Immature natural killer cell (primary cell): ENCODE results near the gene PDPK1. TPM values are rescaled to one million over a fixed set of nuclear protein-coding genes. Genes with fewer than 3 reads are reported as not detected.
A peak's percentile ranks its signal among the peaks of the same experiment; 100 is the strongest.
"Not testable (repeated sequence)": the region's sequence is repeated elsewhere in the genome, so short reads cannot be mapped to it uniquely, and the experiment has no call there.

Source experiments
- DNase-seq, 3 donors: peaks; one replicate each; pipeline ENCODE4 v3.0.0; 2022; ENCODE audit warnings: mixed read lengths in 1 of 3
- H3K27ac Mint-ChIP-seq, 6 donors: one replicate each; pipeline ENCODE4 v1.8.0; 2020; ENCODE audit warnings: mixed read lengths in 6 of 6, mild to moderate bottlenecking in 5 of 6, inconsistent platforms in 4 of 6, moderate library complexity in 3 of 6
- H3K27me3 Mint-ChIP-seq, 3 donors: one replicate each; pipeline ENCODE4 v1.8.0; 2020 to 2021; ENCODE audit warnings: low read depth in 3 of 3, mild to moderate bottlenecking in 3 of 3, mixed read lengths in 3 of 3, moderate library complexity in 3 of 3, inconsistent platforms in 1 of 3
- H3K36me3 Mint-ChIP-seq, 3 donors: one replicate each; pipeline ENCODE4 v1.8.0; 2020; ENCODE audit warnings: mixed read lengths in 3 of 3, inconsistent platforms in 2 of 3, mild to moderate bottlenecking in 2 of 3
- H3K4me1 Mint-ChIP-seq, 2 donors: one replicate each; pipeline ENCODE4 v1.8.0; 2020; ENCODE audit warnings: inconsistent platforms in 2 of 2, mild to moderate bottlenecking in 2 of 2, mixed read lengths in 2 of 2, moderate library complexity in 1 of 2
- H3K4me3 Mint-ChIP-seq, 5 donors: one replicate each; pipeline ENCODE4 v1.8.0; 2020; ENCODE audit warnings: mild to moderate bottlenecking in 5 of 5, mixed read lengths in 5 of 5, inconsistent platforms in 3 of 5, moderate library complexity in 3 of 5
- H3K9me3 Mint-ChIP-seq, 6 donors: one replicate each; pipeline ENCODE4 v1.8.0; 2020; ENCODE audit warnings: mild to moderate bottlenecking in 6 of 6, mixed read lengths in 6 of 6, inconsistent platforms in 4 of 6, moderate library complexity in 3 of 6
- polyA plus RNA-seq, 3 donors: library from polyadenylated mRNA; unstranded; fragments of 300-500 nt; fragmentation: Illumina TruSeq; gene quantifications; one replicate each; pipeline ENCODE4 v1.2.3, GENCODE V29; 2021

PDPK1 gene
- polyA plus RNA-seq, 3 donors from 2014 or later: 26.3 to 48.8 (median 27.1) TPM

DNA sequence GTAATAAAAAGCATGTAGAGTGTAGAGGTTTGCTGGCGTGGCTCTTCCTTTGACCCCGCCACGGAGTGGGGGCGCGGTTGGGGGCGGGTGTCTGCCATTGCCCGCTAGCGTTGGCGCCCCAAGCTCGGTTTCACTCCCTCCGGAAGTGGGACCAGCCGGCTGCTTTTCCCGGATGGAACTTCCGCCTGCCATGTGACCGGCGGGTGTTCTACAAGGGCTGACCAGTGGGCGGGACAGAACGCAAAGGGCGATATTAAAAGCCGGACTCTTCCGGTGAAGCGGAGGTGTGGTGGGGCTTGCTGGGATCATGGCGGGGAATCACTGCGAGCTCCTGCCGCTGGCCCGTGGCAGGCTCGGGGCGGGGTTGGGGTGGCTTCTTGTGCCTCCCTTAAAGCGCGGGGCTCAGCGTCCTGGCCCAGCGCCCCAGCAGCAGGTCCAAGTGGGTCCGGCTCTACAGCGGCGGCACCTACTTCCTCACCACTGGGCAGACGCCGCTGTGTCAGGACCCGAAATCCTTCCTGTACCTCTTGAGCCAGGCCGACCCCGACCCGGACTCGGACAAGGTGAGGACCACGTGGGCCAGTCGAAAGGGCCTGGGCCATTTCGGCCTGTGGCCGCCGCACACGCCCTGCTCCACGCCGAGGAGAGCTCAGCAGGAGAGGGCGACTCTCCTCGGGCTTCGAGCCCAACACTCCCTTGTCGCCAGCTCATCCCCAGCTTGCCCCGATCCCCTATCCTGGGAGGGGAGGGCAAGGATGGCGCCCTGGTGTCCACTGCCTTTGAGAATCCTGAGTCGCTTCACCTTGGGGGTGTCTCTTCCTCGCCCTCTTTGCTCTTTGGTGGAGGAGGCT lies 65.6 kb downstream of the PDPK1 start:
- DNase-seq: peak; percentile 71 to 81 (median 77)
- no peaks in the 10 kb centered on the region for H3K9me3 Mint-ChIP-seq
- H3K27me3 Mint-ChIP-seq: peaks cover 0 to 2% (median 0%) of the 10 kb centered on the region in 3 donors
- H3K4me1 Mint-ChIP-seq: peaks cover 18 to 28% of the 10 kb centered on the region in 2 donors
- peak overlapping the region; percentile 89 to 97 (median 95) for H3K4me3 Mint-ChIP-seq
- no peaks in the 10 kb centered on the region for H3K36me3 Mint-ChIP-seq
- peak overlapping the region; percentile 85 to 92 (median 88) for H3K27ac Mint-ChIP-seq

DNA sequence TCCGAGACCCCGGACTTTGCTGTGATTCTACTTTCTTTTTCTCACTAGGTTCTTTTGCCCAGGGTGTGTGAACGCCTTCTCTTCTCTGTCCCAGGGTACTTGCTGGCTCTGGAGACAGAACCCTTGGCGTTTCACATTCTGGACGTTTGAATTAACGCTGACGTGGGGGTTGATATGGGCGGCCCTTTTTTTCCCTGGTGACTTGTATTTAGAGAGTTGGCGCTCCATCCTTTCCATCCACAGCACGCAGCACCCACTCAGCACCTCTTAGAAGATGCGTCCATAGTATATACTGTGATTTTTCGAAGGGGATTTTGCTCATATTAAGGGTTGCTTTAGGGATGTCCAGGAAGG lies 66.2 kb downstream of the PDPK1 start:
- peaks cover 18 to 28% of the 10 kb centered on the region in 2 donors for H3K4me1 Mint-ChIP-seq
- H3K27me3 Mint-ChIP-seq, H3K36me3 Mint-ChIP-seq, DNase-seq, H3K9me3 Mint-ChIP-seq: not testable (repeated sequence)
- peak overlapping the region; percentile 89 to 97 (median 95) for H3K4me3 Mint-ChIP-seq
- H3K27ac Mint-ChIP-seq: peak overlapping the region; percentile 85 to 92 (median 88)

DNA sequence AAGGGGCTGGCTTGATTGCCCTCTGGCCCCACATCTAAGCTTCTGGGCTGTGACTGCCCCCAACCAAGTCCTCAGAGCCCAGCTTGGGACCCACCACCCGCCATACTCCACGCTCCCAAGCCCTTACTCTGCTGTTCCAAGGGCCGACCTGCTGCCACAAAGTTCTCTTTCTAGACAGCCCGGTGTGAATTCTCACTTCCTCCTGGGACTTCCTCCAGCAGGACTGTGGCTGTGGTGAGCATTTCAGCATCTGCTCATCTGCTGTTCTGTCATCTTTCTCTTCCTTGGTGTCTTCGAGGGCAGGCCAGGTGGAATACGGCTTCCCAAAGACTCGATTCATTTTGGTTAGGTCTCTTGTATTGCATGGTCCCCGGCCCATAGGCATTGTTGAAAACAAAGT lies 69.0 kb downstream of the PDPK1 start:
- H3K36me3 Mint-ChIP-seq, DNase-seq, H3K27ac Mint-ChIP-seq, H3K27me3 Mint-ChIP-seq, H3K4me3 Mint-ChIP-seq, H3K9me3 Mint-ChIP-seq: not testable (repeated sequence)
- H3K4me1 Mint-ChIP-seq: peaks cover 18 to 28% of the 10 kb centered on the region in 2 donors

DNA sequence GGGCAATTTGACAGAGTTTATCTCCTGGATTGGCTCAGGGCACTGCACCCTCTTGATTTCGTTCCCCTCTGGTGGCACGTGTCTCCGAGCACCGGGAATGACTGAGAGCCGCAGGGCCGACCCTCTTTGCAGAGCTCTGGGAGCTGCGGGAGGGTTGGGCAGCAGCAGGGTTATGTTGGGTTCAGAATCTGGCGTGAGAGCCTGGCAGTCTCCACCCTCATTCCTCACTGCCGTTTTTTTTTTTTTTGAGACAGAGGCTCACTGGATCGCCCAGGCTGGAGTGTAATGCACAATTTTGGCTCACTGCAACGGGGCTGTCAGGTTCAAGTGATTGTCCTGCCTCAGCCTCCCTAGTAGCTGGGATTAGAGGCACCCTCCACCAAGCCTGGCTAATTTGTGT lies 71.5 kb downstream of the PDPK1 start:
- H3K9me3 Mint-ChIP-seq, H3K27ac Mint-ChIP-seq, H3K4me3 Mint-ChIP-seq, H3K36me3 Mint-ChIP-seq, DNase-seq, H3K27me3 Mint-ChIP-seq: not testable (repeated sequence)
- H3K4me1 Mint-ChIP-seq: peaks cover under 1 to 14% of the 10 kb centered on the region in 2 donors

DNA sequence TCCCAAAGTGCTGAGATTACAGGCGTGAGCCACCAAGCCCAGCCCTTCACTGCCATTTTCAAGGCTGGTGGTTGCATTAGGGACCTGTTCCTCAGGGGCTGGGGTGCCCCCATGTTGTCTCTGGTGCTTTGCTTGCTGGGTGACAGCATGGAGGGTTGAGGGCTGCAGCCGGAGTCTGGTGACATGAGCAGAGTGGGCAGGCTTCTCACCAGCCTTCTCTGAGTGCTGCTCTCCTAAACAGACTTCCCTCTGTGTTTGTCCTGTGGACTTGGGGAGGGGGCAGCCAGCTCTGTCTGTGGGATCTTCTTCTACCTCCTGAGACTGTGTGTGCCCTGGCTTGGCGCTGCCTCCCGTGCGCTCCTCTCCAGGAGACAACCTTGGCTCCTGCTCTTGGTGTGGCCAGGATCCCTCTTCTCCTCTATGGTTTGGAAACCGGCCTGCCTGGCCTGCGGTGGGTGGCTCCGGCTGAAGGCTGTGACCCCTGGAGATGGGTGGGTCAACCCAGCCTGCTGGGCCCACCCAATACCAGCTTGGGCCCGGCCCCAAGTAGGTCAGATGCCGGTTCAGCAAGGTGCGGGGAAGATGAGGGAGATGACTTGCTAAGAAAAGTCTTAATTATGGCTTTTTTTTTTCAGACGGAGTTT lies 72.1 kb downstream of the PDPK1 start:
- Mint-ChIP-seq H3K4me1 (peaks cover 0 to 14% of the 10 kb centered on the region in 2 donors), H3K36me3 (peaks cover 0 to 7% (median 3%) of the 10 kb centered on the region in 3 donors), H3K4me3 (no peak overlapping the region), H3K27ac (peak overlapping the region in 1 of 6 donors; percentile 61), H3K27me3 (peaks cover 0 to 2% (median 0%) of the 10 kb centered on the region in 3 donors), H3K9me3 (no peaks in the 10 kb centered on the region)
- no peak for DNase-seq

DNA sequence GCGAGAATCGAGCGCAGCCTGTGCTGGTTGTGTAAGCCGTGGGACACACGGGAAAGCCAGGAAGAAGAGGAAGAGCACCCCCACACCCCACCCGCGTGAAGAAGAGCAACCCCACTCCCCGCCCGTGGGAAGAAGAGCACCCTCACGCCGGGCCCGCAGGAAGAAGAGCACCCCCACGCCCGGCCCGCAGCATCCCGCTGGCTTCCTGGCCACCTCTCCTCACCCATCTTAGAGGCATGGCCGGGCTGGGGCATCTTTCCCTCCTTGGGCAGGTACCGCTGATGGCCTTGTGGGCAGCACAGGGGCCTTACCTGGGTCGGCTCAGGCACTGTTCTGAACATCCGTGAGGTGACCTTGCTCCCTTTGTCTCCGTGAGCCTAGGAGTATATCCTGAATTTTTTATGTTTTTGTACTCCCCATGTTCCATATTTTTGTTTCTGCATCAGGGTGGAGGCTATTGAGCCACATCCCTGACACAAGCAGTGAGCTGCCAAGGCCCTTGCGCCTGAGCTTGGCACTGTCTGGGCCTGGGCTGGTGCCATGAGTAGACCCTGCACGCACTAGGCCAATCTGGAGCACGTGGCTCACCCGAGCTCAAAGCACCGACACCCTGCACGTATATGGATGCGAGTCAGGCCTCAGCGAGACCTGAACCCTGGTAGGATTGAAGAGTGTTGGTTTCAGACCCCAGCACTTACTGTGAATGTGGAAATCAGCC lies 73.1 kb downstream of the PDPK1 start:
- no peak overlapping the region for H3K4me3 Mint-ChIP-seq
- no peaks in the 10 kb centered on the region for H3K9me3 Mint-ChIP-seq

DNA sequence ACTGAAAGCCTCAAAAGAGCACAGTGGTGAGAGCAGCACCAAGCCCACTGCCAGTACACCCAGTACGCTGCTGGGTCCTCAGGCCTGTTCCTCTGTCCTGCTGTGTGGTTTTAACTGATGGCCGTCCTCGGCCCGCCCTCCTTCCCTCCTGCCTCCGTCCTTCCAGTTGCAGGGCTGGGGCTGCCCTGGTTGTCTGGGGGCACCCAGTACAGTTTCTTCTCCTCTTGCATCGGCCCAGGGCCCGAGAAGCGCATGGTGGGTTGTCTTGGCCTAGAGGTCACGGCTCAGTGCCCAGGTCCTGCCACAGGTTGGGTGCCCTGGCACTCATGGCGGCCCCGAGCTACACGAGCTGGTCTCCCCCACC lies 73.7 kb downstream of the PDPK1 start:
- Mint-ChIP-seq H3K4me1 (peaks cover 0 to 11% of the 10 kb centered on the region in 2 donors), H3K27me3 (peaks cover 0 to 2% (median 0%) of the 10 kb centered on the region in 3 donors), H3K27ac (no peak overlapping the region), H3K36me3 (peaks cover 0 to 7% (median 3%) of the 10 kb centered on the region in 3 donors), H3K9me3 (no peaks in the 10 kb centered on the region), H3K4me3 (no peak overlapping the region)
- no peak for DNase-seq

More for the DNA sequence above, 73.1 kb downstream of the PDPK1 start:
- Mint-ChIP-seq H3K27ac (peak overlapping the region in 2 of 6 donors; percentile 48 to 49), H3K4me1 (peaks cover 0 to 12% of the 10 kb centered on the region in 2 donors), H3K27me3 (peaks cover 0 to 2% (median 0%) of the 10 kb centered on the region in 3 donors), H3K36me3 (peaks cover 0 to 7% (median 3%) of the 10 kb centered on the region in 3 donors)
- no peak for DNase-seq

DNA sequence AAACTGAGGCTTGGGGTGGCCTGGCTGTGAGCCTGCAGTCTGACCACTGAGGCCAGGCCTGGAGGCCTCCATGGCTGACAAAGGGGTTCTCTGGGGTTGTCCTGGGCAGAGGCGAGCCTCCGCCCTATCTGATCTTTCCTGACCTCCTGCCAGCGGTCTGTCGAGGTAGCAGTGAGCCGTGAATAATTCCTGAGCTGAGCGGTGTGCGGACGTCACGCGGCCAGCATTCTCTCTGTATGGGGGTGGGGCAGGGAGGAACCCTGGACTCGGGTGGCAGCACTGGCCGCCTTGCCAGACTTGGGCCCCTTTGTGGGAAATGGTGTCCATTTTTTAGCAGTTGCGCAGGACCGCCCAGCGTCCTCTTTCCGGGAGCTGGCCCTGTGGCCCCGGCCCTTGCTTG lies 74.1 kb downstream of the PDPK1 start:
- not testable (repeated sequence) for H3K27ac Mint-ChIP-seq, H3K27me3 Mint-ChIP-seq, DNase-seq, H3K4me3 Mint-ChIP-seq, H3K36me3 Mint-ChIP-seq, H3K9me3 Mint-ChIP-seq
- peaks cover 0 to 10% of the 10 kb centered on the region in 2 donors for H3K4me1 Mint-ChIP-seq

DNA sequence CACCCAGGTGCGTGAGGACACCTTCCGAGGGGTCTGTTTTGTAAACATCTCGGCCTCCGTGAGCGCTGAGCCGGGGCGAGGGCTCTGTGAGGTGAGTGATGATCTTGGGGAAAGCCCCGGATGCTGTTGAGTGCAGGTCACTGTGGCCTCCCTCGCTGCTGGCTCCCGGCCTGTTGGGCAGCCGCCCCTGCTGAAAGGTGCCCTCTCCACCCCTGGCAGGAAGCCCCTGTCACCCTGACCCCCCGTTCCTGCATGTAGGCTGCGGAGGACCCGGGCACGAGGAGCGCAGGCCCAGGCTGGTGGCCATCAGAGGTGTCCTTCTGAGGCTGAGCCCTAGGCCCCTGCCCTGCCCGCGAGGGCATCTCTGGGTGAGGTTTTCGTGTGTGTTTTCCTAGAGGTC lies 75.4 kb downstream of the PDPK1 start:
- H3K4me1 Mint-ChIP-seq: not testable (repeated sequence)

DNA sequence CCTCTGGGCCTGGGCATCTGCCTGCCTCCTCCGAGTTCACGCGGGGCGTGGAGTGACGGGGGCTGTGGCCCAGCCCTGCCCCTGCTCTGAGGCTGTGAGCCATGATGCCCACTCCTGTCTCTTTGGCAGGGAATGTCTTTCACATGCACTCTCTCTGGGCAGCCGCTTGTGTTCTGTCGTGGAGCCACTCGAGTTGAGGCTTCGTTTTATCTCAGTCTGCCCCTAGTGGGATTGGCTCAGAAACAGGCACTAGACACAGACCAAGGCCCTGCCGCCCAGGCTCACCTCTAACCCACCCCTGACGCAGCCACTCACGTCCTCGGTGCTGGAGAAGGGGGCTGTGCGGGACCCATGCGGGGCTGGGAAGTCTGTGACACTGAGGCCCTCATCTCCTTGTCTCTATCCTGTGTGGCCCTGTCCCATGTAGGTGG lies 77.0 kb downstream of the PDPK1 start:
- peaks cover 0 to 2% of the 10 kb centered on the region in 2 donors for H3K4me1 Mint-ChIP-seq
- no peaks in the 10 kb centered on the region for H3K9me3 Mint-ChIP-seq
- DNase-seq: no peak
- H3K27me3 Mint-ChIP-seq: peaks cover 0 to 2% (median 0%) of the 10 kb centered on the region in 3 donors
- H3K36me3 Mint-ChIP-seq: peaks cover 0 to 7% (median 3%) of the 10 kb centered on the region in 3 donors
- H3K27ac Mint-ChIP-seq: no peak overlapping the region
- no peak overlapping the region for H3K4me3 Mint-ChIP-seq

More for the DNA sequence above, 75.4 kb downstream of the PDPK1 start:
- H3K9me3 Mint-ChIP-seq, H3K4me3 Mint-ChIP-seq, H3K36me3 Mint-ChIP-seq, H3K27ac Mint-ChIP-seq, H3K27me3 Mint-ChIP-seq, DNase-seq: not testable (repeated sequence)

DNA sequence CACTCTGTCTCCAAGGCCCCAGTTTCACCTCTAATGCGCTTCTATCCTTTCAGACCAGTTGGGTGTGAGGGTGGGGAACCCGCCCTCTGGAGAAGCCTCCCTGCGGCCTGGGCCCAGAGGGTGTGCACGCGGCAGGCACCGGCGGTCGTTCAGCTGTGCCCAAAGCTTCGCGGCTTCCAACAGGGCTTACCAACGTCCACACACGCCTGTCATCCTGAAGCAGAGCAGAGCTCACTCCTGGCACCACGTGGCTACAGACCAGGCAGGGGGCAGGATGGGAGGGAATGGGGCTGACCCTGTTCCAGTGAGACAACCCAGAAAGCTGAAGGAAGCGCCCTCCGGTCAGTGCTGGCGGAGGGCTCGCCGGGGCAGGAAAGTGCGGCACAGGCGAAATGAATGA lies 81.1 kb downstream of the PDPK1 start:
- not testable (repeated sequence) for H3K27ac Mint-ChIP-seq, H3K27me3 Mint-ChIP-seq

DNA sequence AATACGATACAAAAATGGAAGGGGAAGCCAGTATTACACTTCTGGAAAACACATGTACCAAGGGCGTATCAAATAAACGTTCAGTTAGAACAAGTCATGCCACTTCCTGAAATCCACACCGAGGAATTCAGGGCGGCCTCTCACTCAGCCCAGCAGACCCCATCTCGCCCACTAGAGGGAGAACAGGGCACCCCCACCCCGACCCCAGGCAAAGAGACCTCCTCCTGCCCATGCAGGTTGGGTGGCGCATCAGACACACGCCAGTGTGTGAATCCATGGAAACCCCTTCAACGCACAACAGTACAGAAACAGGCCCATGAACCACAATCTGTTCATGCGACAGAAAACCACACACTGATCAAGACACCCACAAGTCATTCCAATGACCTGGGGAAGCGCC lies 81.8 kb downstream of the PDPK1 start:
- H3K9me3 Mint-ChIP-seq, H3K27ac Mint-ChIP-seq, H3K4me1 Mint-ChIP-seq, DNase-seq, H3K4me3 Mint-ChIP-seq, H3K27me3 Mint-ChIP-seq, H3K36me3 Mint-ChIP-seq: not testable (repeated sequence)

More for the DNA sequence above, 81.1 kb downstream of the PDPK1 start:
- not testable (repeated sequence) for H3K36me3 Mint-ChIP-seq, H3K9me3 Mint-ChIP-seq, H3K4me1 Mint-ChIP-seq, DNase-seq, H3K4me3 Mint-ChIP-seq

DNA sequence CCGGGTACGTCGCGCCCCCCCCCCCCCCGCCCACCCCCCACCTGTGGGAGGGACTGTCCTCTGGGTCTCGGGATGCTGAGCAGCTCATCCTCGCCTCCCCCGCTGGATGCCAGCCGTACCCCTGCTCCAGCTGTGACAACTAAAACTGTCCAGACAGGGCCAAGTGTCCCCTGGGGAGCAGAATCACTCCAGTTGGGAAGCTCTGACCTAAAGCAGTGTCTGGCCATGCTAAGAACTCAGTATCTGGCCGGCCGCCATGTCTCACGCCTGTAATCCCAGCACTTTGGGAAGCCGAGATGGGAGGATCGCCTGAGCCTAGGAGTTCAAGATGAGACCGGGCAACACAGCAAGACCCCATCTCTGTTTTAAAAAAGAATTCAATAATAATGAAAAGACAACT lies 83.0 kb downstream of the PDPK1 start:
- H3K27ac Mint-ChIP-seq, H3K4me1 Mint-ChIP-seq, H3K27me3 Mint-ChIP-seq, DNase-seq, H3K4me3 Mint-ChIP-seq, H3K9me3 Mint-ChIP-seq, H3K36me3 Mint-ChIP-seq: not testable (repeated sequence)

DNA sequence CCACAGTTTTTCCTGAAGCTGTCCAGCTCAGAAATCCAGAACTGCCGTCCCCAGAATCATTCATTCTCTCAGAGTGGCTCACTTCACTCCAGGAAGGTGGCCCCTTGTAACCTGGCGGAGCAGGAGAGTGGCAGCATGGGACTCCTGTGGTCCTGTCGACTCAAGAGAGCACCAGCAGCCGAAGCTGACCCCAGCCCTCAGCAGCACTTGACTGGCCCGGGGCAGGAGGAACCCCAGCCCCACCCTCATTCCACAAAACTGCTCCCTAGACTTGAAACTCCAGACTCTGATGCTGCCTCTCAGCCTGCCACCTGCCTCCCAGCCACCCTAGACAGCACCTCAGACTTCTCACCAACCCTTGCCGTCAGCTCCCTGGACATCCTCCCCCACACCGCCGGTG lies 83.6 kb downstream of the PDPK1 start:
- not testable (repeated sequence) for H3K4me3 Mint-ChIP-seq, H3K27me3 Mint-ChIP-seq, DNase-seq, H3K36me3 Mint-ChIP-seq, H3K9me3 Mint-ChIP-seq, H3K27ac Mint-ChIP-seq, H3K4me1 Mint-ChIP-seq
